Measurements from ENCODE around the gene KCNJ8. TPM values are rescaled to one million over a fixed set of nuclear protein-coding genes. Genes with fewer than 3 reads are reported as not detected.

Gene KCNJ8
- 0.21 to 0.27 TPM (median 0.24 TPM) in 5 replicates for total RNA-seq (2022; extraction: Qiagen RNA extraction)

GRCh38 chr12:21774358-21775132 is at the start of gene KCNJ8:
TSS of gene KCNJ8 (minus strand) at chr12:21774706. CDS start at chr12:21773616, 1,090 bp downstream.

Other genes with a start within 250 kb of the KCNJ8 start
- gene SPX, start 248.4 kb downstream of the KCNJ8 start, total RNA-seq (2022; extraction: Qiagen RNA extraction) = 3.6 to 5.0 TPM (median 4.4 TPM) in 5 replicates
- 0.06 to 0.23 TPM (median 0.18 TPM) in 3 of 5 replicates, not detected in the others for gene GYS2, start 169.9 kb downstream of the KCNJ8 start, total RNA-seq (2022; extraction: Qiagen RNA extraction)
- gene LDHB, start 116.9 kb downstream of the KCNJ8 start, total RNA-seq (2022; extraction: Qiagen RNA extraction) = 1,540 to 1,728 TPM (median 1,683 TPM) in 5 replicates
- 0.01 to 0.02 TPM in 2 of 5 replicates, not detected in the others for gene ABCC9, start 166.7 kb upstream of the KCNJ8 start, total RNA-seq (2022; extraction: Qiagen RNA extraction)

All from A549 treated with dexamethasone at 1 μM for 4 hours (cell line).